Spleen (tissue), 11 donors: Measurements from ENCODE around the gene ZNRF4. TPM values are rescaled to one million over a fixed set of nuclear protein-coding genes. Genes with fewer than 3 reads are reported as not detected.

Source experiments
- DNase-seq: peaks from one replicate; pipeline ENCODE4 v3.0.0-alpha.2; 2020
- H3K27ac ChIP-seq, 8 donors: fragments of 200-600 bp; sonication (generic) in 7 of 8; 1 replicate in 4 of 8; 2 replicates in 4 of 8; pipeline versions ENCODE4 v1.5.0 to v1.8.0; 2016 to 2021; ENCODE audit warnings: inconsistent platforms in 4 of 8, mild to moderate bottlenecking in 4 of 8, moderate library complexity in 1 of 8
- H3K27me3 ChIP-seq, 7 donors: fragments of 200-600 bp; sonication (generic) in 6 of 7; replicated peaks in 1 of 7; 1 replicate in 4 of 7; 2 replicates in 3 of 7; pipeline versions ENCODE4 v1.5.0 to v1.8.0; 2016 to 2021; ENCODE audit warnings: inconsistent platforms in 3 of 7, mild to moderate bottlenecking in 1 of 7
- H3K36me3 ChIP-seq, 6 donors: fragments of 200-600 bp; sonication (generic) in 5 of 6; 1 replicate in 4 of 6; 2 replicates in 2 of 6; pipeline versions ENCODE4 v1.5.0 to v1.8.0; 2016 to 2021; ENCODE audit warnings: inconsistent platforms in 2 of 6
- H3K4me1 ChIP-seq, 6 donors: fragments of 200-600 bp; sonication (generic) in 5 of 6; 1 replicate in 3 of 6; 2 replicates in 3 of 6; pipeline versions ENCODE4 v1.5.0 to v1.8.0; 2016 to 2021; ENCODE audit warnings: inconsistent platforms in 3 of 6
- H3K4me3 ChIP-seq, 8 donors: fragments of 200-600 bp; sonication (generic) in 7 of 8; 1 replicate in 4 of 8; 2 replicates in 4 of 8; pipeline versions ENCODE4 v1.5.0 to v1.8.0; 2016 to 2021; ENCODE audit warnings: inconsistent platforms in 4 of 8, mild to moderate bottlenecking in 4 of 8, moderate library complexity in 2 of 8
- H3K9me3 ChIP-seq, 8 donors: fragments of 200-600 bp; sonication (generic) in 7 of 8; 1 replicate in 4 of 8; 2 replicates in 4 of 8; pipeline versions ENCODE4 v1.5.0 to v1.8.0; 2016 to 2021; ENCODE audit warnings: inconsistent platforms in 4 of 8
- CTCF ChIP-seq, 11 experiments: fragments of 200-600 bp in 7 of 11; fragments of 450-650 bp in 4 of 11; sonication (generic) in 4 of 11; IDR thresholded peaks in 8 of 11; conservative IDR thresholded peaks in 3 of 11; 1 replicate in 7 of 11; 2 replicates in 4 of 11; pipeline versions ENCODE4 v1.4.0 to v1.8.0; 2016 to 2021; ENCODE audit warnings: antibody characterized with exemption in 11 of 11, inconsistent platforms in 4 of 11, mild to moderate bottlenecking in 1 of 11
- POLR2A ChIP-seq, 3 donors: fragments of 450-650 bp; IDR thresholded peaks; one replicate each; pipeline ENCODE4 v1.5.1; 2017; ENCODE audit warnings: antibody characterized with exemption in 3 of 3, mild to moderate bottlenecking in 1 of 3
- POLR2AphosphoS5 ChIP-seq, 3 donors: sonication (generic); formaldehyde crosslinking; IDR thresholded peaks; one replicate each; pipeline ENCODE4 v1.5.1; 2017; ENCODE audit warnings: antibody characterized with exemption in 3 of 3
- WGBS, 5 donors: extraction: QIAGEN DNeasy Blood & Tissue Kit in 3 of 5; methylation state at CpG; one replicate each; pipeline versions ENCODE4 v1.1.5 to v1.1.7; 2013 to 2018; 5-methylcytosine and 5-hydroxymethylcytosine counted together
- intact Hi-C: fragments of 100-400 bp; cut with DNase I; formaldehyde crosslinking; loops from one replicate; pipeline ENCODE4 v1.15.0; 2023; ENCODE audit warnings: low total_unique reads
- polyA plus RNA-seq, 3 donors: library from polyadenylated mRNA; stranded (reverse); fragments of 200-250 nt; gene quantifications; one replicate each; pipeline ENCODE4 v1.2.1, GENCODE V29; 2013
- total RNA-seq, 7 donors: library from RNA; depleted of rRNA in 3 of 7; stranded (reverse); fragments of >200 nt in 3 of 7; fragmentation: NEBNext Ultra II Directional in 4 of 7; extraction: Animal tissue kit (Norgen Biotek cat#: 25700) in 4 of 7; gene quantifications; one replicate each; pipeline versions ENCODE4 v1.1.0 to v1.2.1, GENCODE V29; 2016 to 2021
- donor health status: healthy with polysubstance abuse.
- donor health status: DM: no; HTN: no; CAD: no; lungs with moderate emphysema.
- donor health status: DM: no; HTN: no; CAD: no.
- donor health status: Bipolar disorder and iron deficiency.
- donor health status: healthy.
- donor health status: DM: no; HTN: no; CAD: no.
- donor health status: DM: yes; HTN: yes; CAD: no.

Gene ZNRF4
- total and polyA plus RNA-seq, 10 donors, result not detected

- intact Hi-C loops, result no loop called here
- no peaks in the 10 kb centered on the region for H3K4me1 ChIP-seq
- no peak overlapping the region for H3K4me3 ChIP-seq
- peaks cover 0 to 9% (median 5%) of the 10 kb centered on the region in 8 donors for H3K9me3 ChIP-seq
- no peaks in the 10 kb centered on the region for H3K36me3 ChIP-seq
- 31 to 45% (median 37%) methylated on average over 11 of the region's 11 CpGs for WGBS, 5 donors
- no peak overlapping the region for H3K27ac ChIP-seq
- peaks cover 0 to 96% (median 43%) of the 10 kb centered on the region in 7 donors for H3K27me3 ChIP-seq
- DNase-seq, result no peak
- TF ChIP-seq POLR2AphosphoS5 (IDR thresholded peaks at IDR 0.05) (no peak), CTCF (IDR thresholded peaks at IDR 0.05 in 8 of 11, conservative IDR thresholded peaks at IDR 0.05 in 3 of 11) (no peak), POLR2A (IDR thresholded peaks at IDR 0.05) (no peak)
Measured at GRCh38 chr19:5494773-5495172, 39.6 kb downstream of the ZNRF4 start.

- Histone ChIP-seq H3K36me3 (no peaks in the 10 kb centered on the region), H3K27me3 (peaks cover 0 to 94% (median 36%) of the 10 kb centered on the region in 7 donors), H3K9me3 (peaks cover 0 to 19% (median 9%) of the 10 kb centered on the region in 8 donors), H3K27ac (no peak overlapping the region), H3K4me3 (no peak overlapping the region), H3K4me1 (no peaks in the 10 kb centered on the region)
- TF ChIP-seq POLR2AphosphoS5 (IDR thresholded peaks at IDR 0.05), result no peak
- no peak for TF ChIP-seq POLR2A (IDR thresholded peaks at IDR 0.05)
- no peak for TF ChIP-seq CTCF (IDR thresholded peaks at IDR 0.05 in 8 of 11, conservative IDR thresholded peaks at IDR 0.05 in 3 of 11)
- WGBS, 5 donors, result 88 to 92% (median 91%) methylated on average over 5 of the region's 5 CpGs
- no peak for DNase-seq
- intact Hi-C loops, result no loop called here
Measured at GRCh38 chr19:5495792-5496191, 40.6 kb downstream of the ZNRF4 start.

DNA sequence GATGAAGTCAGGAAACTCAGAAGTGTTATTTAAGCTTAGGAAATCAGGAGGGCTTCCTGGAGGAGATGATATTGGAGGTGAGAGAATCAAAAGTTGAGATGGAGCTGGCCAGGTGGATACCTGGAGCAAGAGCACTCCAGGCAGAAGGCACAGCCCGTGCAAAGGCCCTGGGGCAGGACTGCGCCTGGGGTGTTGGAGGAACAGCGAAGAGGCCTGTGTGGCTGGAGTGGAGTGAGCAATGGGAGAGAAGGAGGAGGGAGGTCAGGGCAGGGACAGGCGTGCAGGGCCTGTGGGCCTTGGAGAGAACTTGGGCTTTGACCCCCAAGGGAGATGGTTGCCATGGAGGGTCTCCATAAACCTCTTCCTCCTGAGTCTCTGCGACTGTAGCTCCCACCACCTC lies 42.1 kb downstream of the ZNRF4 start:
- TF ChIP-seq CTCF (IDR thresholded peaks at IDR 0.05 in 8 of 11, conservative IDR thresholded peaks at IDR 0.05 in 3 of 11) (no peak), POLR2AphosphoS5 (IDR thresholded peaks at IDR 0.05) (no peak), POLR2A (IDR thresholded peaks at IDR 0.05) (no peak)
- Histone ChIP-seq H3K9me3 (peaks cover 0 to 34% (median 24%) of the 10 kb centered on the region in 8 donors), H3K36me3 (no peaks in the 10 kb centered on the region), H3K27me3 (peaks cover 0 to 81% (median 22%) of the 10 kb centered on the region in 7 donors), H3K27ac (no peak overlapping the region), H3K4me1 (no peaks in the 10 kb centered on the region), H3K4me3 (no peak overlapping the region)
- intact Hi-C loops, result no loop called here
- no peak for DNase-seq
- WGBS, 5 donors, result 67 to 87% (median 82%) methylated on average over 5 of the region's 5 CpGs

DNA sequence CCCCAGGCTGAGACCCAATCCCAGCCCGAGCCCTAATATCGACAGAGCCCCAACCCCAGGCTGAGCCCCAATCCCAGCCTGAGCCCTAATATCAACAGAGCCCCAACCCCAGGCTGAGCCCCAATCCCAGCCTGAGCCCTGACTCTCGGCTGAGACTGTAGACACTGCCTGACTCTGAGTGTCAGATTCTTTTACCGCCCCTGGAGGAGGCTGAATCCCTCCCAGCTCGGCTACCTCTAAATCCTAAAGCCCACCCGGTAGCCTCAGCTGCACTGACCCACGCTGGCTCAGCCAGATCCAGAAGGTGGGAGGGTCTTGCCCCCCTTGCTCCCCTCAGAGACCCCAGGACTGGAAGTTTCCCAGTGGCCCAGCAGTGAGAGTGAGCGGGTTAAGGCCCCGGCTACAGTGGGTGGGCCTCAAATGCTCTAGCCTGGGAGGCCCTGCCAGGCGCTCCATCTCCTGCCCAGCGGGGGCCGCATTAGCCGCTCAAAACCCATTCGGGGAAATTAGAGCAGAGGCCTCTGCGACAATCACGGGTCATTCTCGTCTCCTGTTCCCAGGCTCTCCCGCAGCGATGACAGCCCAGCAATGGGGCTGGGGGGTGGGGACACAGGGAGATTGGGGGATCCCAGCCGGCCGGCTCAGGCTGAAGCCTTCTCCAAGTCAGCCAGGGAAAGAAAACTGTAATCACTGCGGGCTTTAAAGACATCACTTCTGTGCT lies 43.8 kb downstream of the ZNRF4 start:
- 23 to 35% (median 28%) methylated on average over 13 to 22 of the region's 22 CpGs for WGBS, 5 donors
- Histone ChIP-seq H3K4me3 (no peak overlapping the region), H3K36me3 (no peaks in the 10 kb centered on the region), H3K9me3 (peaks cover 0 to 51% (median 41%) of the 10 kb centered on the region in 8 donors), H3K27me3 (peaks cover 0 to 64% (median 10%) of the 10 kb centered on the region in 7 donors), H3K27ac (no peak overlapping the region), H3K4me1 (no peaks in the 10 kb centered on the region)
- intact Hi-C loops, result no loop called here
- no peak for DNase-seq
- no peak for TF ChIP-seq POLR2AphosphoS5 (IDR thresholded peaks at IDR 0.05)
- TF ChIP-seq CTCF (IDR thresholded peaks at IDR 0.05 in 8 of 11, conservative IDR thresholded peaks at IDR 0.05 in 3 of 11), result no peak
- no peak for TF ChIP-seq POLR2A (IDR thresholded peaks at IDR 0.05)
